Fibroblast of lung (primary cell): ENCODE results near the gene CPZ. TPM values are rescaled to one million over a fixed set of nuclear protein-coding genes. Genes with fewer than 3 reads are reported as not detected.
"Not testable (repeated sequence)": the region's sequence is repeated elsewhere in the genome, so short reads cannot be mapped to it uniquely, and the experiment has no call there.

Experiments used
- DNase-seq, 2 donors: peaks; one replicate each; pipeline versions ENCODE4 v3.0.0 to v3.0.0-alpha.2; 2010; ENCODE audit warnings: low read depth in 2 of 2
- H2AFZ ChIP-seq: 2 replicates; pipeline ENCODE4 v1.5.1; 2012; ENCODE audit warnings: low read length, control low read depth, inconsistent platforms
- H3K27ac ChIP-seq: 2 replicates; pipeline ENCODE4 v1.5.1; 2011; ENCODE audit warnings: low read length, control low read depth; ENCODE audit not compliant: insufficient read depth
- H3K27me3 ChIP-seq: 2 replicates; pipeline ENCODE4 v1.5.1; 2011; ENCODE audit warnings: mild to moderate bottlenecking, low read length; ENCODE audit not compliant: control insufficient read depth, insufficient read depth
- H3K36me3 ChIP-seq: 2 replicates; pipeline ENCODE4 v1.5.1; 2011; ENCODE audit warnings: low read length; ENCODE audit not compliant: control insufficient read depth, insufficient read depth
- H3K4me1 ChIP-seq: 2 replicates; pipeline ENCODE4 v1.5.1; 2011; ENCODE audit warnings: low read length; ENCODE audit not compliant: control insufficient read depth, insufficient read depth; ENCODE audit errors: extremely low read depth
- H3K4me2 ChIP-seq: 2 replicates; pipeline ENCODE4 v1.5.1; 2011; ENCODE audit warnings: low read length, control low read depth; ENCODE audit not compliant: insufficient read depth; ENCODE audit errors: extremely low read depth
- H3K4me3 ChIP-seq, 4 experiments: fragments of 200-600 bp in 1 of 4; sonication (generic) in 1 of 4; replicated peaks in 1 of 4; 2 replicates each; pipeline ENCODE4 v1.5.1; 2011 to 2016; ENCODE audit warnings: low read length in 4 of 4, low read depth in 3 of 4, mild to moderate bottlenecking in 3 of 4, control low read depth in 2 of 4, inconsistent platforms in 1 of 4, mixed read lengths in 1 of 4; ENCODE audit not compliant: insufficient read depth in 1 of 4; ENCODE audit errors: control extremely low read depth in 1 of 4
- H3K79me2 ChIP-seq: 2 replicates; pipeline ENCODE4 v1.5.1; 2012; ENCODE audit warnings: mild to moderate bottlenecking, low read length, inconsistent platforms; ENCODE audit not compliant: control insufficient read depth, insufficient read depth
- H3K9ac ChIP-seq: 2 replicates; pipeline ENCODE4 v1.5.1; 2011; ENCODE audit warnings: mild to moderate bottlenecking, low read length, control low read depth; ENCODE audit not compliant: insufficient read depth
- H3K9me3 ChIP-seq: 2 replicates; pipeline ENCODE4 v1.5.1; 2012; ENCODE audit warnings: low read depth, low read length; ENCODE audit not compliant: control insufficient read depth, insufficient read depth
- H4K20me1 ChIP-seq: 2 replicates; pipeline ENCODE4 v1.5.1; 2011; ENCODE audit warnings: low read length; ENCODE audit not compliant: control insufficient read depth, insufficient read depth; ENCODE audit errors: extremely low read depth
- EZH2 ChIP-seq: IDR thresholded peaks from 2 replicates; pipeline ENCODE4 v1.5.1; 2012; ENCODE audit warnings: low read length, control low read depth, mild to moderate bottlenecking; ENCODE audit errors: missing control alignments
- polyA plus RNA-seq, 2 donors: library from polyadenylated mRNA; depleted of rRNA in 1 of 2; stranded (reverse) in 1 of 2; unstranded in 1 of 2; fragments of >200 nt; gene quantifications; 2 replicates each; pipeline ENCODE4 v1.2.1, GENCODE V29; 2011 to 2012; ENCODE audit warnings: missing spikeins in 1 of 2
- total RNA-seq: library from RNA; depleted of rRNA; stranded (reverse); fragments of >200 nt; gene quantifications from 2 replicates; pipeline ENCODE4 v1.2.1, GENCODE V29; 2014
- TF ChIP-seq, protein P1 (sequence below), 2 donors: IDR thresholded peaks in 1 of 2; conservative IDR thresholded peaks in 1 of 2; 1 replicate in 1 of 2; 2 replicates in 1 of 2; pipeline ENCODE4 v1.5.1; 2011 to 2012; ENCODE audit warnings: low read length in 2 of 2, control low read depth in 1 of 2, inconsistent platforms in 1 of 2, low read depth in 1 of 2, mild to moderate bottlenecking in 1 of 2

Gene CPZ
- total and polyA plus RNA-seq, 2 donors (not counting 1 experiment from before 2014, with no cell fraction given), result 7.1 to 24.4 TPM

DNA sequence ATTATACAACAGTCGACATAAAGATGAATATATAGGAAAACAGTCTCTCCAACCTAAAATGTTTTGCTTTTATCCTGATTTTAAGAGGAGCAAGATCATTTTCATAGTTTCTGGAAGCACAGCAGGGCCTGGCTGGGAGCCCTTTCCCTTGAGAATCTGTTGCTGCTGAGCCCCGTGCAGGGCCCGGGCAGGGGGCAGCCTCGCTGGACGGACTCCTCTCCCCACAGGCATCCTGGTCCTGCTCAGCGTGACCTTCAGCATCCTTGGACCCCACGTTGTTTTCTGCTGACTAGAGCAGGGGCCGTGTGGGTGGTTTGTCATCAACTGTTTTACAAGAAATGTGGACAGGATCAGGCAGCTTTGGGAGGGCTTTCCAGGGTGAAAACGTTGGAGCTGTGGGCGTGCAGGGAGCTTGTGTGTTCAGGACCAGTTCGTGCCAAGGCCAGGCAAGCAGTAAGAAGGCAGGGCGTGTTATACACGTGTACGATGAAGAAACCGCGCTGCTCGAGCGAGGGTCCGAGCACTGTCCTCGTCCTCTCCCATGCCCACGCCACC is 25.0 kb downstream of the CPZ start:
- Histone ChIP-seq H3K36me3 (no peaks in the 10 kb centered on the region), H3K4me3 (no peak overlapping the region), H4K20me1 (no peaks in the 10 kb centered on the region), H3K9me3 (no peaks in the 10 kb centered on the region), H3K9ac (no peak overlapping the region), H3K27ac (no peak overlapping the region), H3K79me2 (no peaks in the 10 kb centered on the region), H3K27me3 (no peaks in the 10 kb centered on the region), H3K4me1 (no peaks in the 10 kb centered on the region), H3K4me2 (no peak overlapping the region), H2AFZ (no peak overlapping the region)
- DNase-seq, result no peak
- TF ChIP-seq, protein P1, sequence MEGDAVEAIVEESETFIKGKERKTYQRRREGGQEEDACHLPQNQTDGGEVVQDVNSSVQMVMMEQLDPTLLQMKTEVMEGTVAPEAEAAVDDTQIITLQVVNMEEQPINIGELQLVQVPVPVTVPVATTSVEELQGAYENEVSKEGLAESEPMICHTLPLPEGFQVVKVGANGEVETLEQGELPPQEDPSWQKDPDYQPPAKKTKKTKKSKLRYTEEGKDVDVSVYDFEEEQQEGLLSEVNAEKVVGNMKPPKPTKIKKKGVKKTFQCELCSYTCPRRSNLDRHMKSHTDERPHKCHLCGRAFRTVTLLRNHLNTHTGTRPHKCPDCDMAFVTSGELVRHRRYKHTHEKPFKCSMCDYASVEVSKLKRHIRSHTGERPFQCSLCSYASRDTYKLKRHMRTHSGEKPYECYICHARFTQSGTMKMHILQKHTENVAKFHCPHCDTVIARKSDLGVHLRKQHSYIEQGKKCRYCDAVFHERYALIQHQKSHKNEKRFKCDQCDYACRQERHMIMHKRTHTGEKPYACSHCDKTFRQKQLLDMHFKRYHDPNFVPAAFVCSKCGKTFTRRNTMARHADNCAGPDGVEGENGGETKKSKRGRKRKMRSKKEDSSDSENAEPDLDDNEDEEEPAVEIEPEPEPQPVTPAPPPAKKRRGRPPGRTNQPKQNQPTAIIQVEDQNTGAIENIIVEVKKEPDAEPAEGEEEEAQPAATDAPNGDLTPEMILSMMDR (conservative IDR thresholded peaks at IDR 0.05 in 1 of 2, IDR thresholded peaks at IDR 0.05 in 1 of 2; ENCODE audit: low read depth in 1 of 2, low read length in 2 of 2), result no peak
- TF ChIP-seq EZH2, result no peak

DNA sequence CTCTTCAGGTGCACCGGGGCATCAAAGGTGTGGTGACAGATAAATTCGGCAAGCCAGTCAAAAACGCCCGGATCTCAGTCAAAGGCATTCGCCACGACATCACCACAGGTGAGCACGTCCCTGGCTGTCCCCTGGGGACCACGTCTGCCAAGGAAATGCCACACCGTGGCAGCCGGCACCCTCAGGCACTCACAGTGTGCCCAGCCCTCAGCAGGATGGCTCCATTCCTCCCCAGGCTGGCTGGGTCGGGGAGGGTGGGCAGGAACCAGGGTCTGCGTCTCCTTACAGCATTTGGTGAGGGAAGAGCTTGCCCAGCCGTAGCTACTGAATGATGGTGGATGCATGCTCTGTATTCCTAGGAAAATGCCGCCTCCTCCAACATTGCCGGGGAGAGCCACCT is 25.9 kb downstream of the CPZ start:
- no peaks in the 10 kb centered on the region for H3K9me3 ChIP-seq
- TF ChIP-seq, protein P1 (conservative IDR thresholded peaks at IDR 0.05 in 1 of 2, IDR thresholded peaks at IDR 0.05 in 1 of 2; ENCODE audit: low read depth in 1 of 2, low read length in 2 of 2), result no peak
- TF ChIP-seq EZH2, result no peak
- no peak overlapping the region for H3K27ac ChIP-seq
- no peaks in the 10 kb centered on the region for H3K4me1 ChIP-seq
- no peaks in the 10 kb centered on the region for H4K20me1 ChIP-seq
- no peaks in the 10 kb centered on the region for H3K27me3 ChIP-seq
- H3K4me3 ChIP-seq, result no peak overlapping the region
- H3K9ac ChIP-seq, result no peak overlapping the region
- H2AFZ ChIP-seq, result no peak overlapping the region
- H3K79me2 ChIP-seq, result no peaks in the 10 kb centered on the region
- H3K4me2 ChIP-seq, result no peak overlapping the region
- H3K36me3 ChIP-seq, result no peaks in the 10 kb centered on the region
- no peak for DNase-seq

DNA sequence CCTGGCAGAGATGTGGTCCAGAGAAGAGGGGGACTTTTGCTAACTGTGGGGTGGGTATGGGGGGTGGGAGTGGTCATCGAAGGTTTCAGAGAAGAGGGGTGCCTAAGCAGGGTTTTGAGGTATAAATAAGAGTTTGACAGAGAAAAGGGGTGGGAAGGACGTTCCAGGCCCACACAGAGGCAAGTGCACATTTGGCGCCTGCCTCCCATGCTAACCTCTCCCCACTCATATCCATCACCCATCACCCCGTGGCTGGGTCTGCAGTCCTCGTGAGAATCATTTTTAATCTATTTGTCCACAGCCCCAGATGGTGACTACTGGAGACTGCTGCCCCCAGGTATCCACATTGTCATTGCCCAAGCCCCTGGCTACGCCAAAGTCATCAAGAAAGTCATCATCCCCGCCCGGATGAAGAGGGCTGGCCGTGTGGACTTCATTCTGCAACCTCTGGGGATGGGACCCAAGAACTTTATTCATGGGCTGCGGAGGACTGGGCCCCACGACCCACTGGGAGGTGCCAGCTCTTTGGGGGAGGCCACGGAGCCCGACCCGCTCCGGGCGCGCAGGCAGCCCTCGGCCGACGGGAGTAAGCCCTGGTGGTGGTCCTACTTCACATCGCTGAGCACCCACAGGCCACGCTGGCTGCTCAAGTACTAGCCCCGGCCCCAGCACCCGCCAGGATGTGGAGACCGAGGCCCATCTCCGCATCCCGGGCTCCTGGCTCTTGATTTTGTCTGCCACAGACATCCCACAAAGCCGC is 26.6 kb downstream of the CPZ start:
- TF ChIP-seq EZH2, result no peak
- TF ChIP-seq, protein P1 (conservative IDR thresholded peaks at IDR 0.05 in 1 of 2, IDR thresholded peaks at IDR 0.05 in 1 of 2; ENCODE audit: low read depth in 1 of 2, low read length in 2 of 2), result no peak
- no peaks in the 10 kb centered on the region for H3K4me1 ChIP-seq
- H3K4me3 ChIP-seq, result no peak overlapping the region
- no peak for DNase-seq
- H3K9me3 ChIP-seq, result no peaks in the 10 kb centered on the region
- H3K36me3 ChIP-seq, result no peaks in the 10 kb centered on the region
- H3K4me2 ChIP-seq, result no peak overlapping the region
- no peaks in the 10 kb centered on the region for H4K20me1 ChIP-seq
- H3K27me3 ChIP-seq, result no peaks in the 10 kb centered on the region
- no peaks in the 10 kb centered on the region for H3K79me2 ChIP-seq
- H3K27ac ChIP-seq, result no peak overlapping the region
- H2AFZ ChIP-seq, result no peak overlapping the region
- H3K9ac ChIP-seq, result no peak overlapping the region

DNA sequence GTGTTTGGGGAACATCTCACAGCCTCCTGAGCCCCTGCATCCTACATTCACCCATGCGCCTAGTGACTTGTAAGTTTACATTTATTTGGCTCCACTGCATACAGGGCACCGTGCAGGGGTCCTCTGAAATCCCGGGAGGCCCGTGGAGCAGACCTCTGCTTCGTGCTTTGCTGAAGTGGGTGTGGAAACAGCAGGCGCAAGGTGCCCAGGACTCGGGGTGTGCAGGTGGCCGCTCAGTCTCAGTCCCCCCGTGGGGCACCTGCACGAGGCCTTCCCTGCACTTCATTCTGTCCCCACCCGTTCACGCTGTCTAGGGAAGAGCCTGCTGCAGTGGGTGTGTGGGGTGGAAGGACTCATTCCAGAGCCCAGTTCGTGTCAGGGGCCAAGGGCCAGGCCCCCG is 28.6 kb downstream of the CPZ start:
- not testable (repeated sequence) for DNase-seq

More for the DNA sequence above, 28.6 kb downstream of the CPZ start:
- not testable (repeated sequence) for H2AFZ ChIP-seq, H4K20me1 ChIP-seq, H3K36me3 ChIP-seq, H3K4me1 ChIP-seq, H3K9me3 ChIP-seq, H3K9ac ChIP-seq, H3K27ac ChIP-seq, H3K27me3 ChIP-seq, H3K4me3 ChIP-seq, H3K4me2 ChIP-seq, H3K79me2 ChIP-seq
